ENCODE measurements around the gene UFM1.

- TF ChIP-seq, protein P1, sequence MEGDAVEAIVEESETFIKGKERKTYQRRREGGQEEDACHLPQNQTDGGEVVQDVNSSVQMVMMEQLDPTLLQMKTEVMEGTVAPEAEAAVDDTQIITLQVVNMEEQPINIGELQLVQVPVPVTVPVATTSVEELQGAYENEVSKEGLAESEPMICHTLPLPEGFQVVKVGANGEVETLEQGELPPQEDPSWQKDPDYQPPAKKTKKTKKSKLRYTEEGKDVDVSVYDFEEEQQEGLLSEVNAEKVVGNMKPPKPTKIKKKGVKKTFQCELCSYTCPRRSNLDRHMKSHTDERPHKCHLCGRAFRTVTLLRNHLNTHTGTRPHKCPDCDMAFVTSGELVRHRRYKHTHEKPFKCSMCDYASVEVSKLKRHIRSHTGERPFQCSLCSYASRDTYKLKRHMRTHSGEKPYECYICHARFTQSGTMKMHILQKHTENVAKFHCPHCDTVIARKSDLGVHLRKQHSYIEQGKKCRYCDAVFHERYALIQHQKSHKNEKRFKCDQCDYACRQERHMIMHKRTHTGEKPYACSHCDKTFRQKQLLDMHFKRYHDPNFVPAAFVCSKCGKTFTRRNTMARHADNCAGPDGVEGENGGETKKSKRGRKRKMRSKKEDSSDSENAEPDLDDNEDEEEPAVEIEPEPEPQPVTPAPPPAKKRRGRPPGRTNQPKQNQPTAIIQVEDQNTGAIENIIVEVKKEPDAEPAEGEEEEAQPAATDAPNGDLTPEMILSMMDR (IDR thresholded peaks at IDR 0.05; ENCODE audit: low read length) = no peak
- TF ChIP-seq EZH2phosphoT487 (IDR thresholded peaks at IDR 0.05; ENCODE audit: low read length) = no peak
- TF ChIP-seq EZH2 (optimal IDR thresholded peaks at IDR 0.05; ENCODE audit: low read depth, low read length) = no peak
These were observed 23.3 kb downstream of the UFM1 start for GRCh38 chr13:38372820-38373383.
